Osteoblast (primary cell): Measurements from ENCODE around the gene RETREG2. TPM values are rescaled to one million over a fixed set of nuclear protein-coding genes. Genes with fewer than 3 reads are reported as not detected.

ENCODE experiments used
- DNase-seq: peaks from one replicate; pipeline ENCODE4 v3.0.0; 2011; ENCODE audit warnings: low spot score, mixed read lengths; ENCODE audit not compliant: insufficient read length; ENCODE audit errors: missing footprints
- H2AFZ ChIP-seq: 2 replicates; pipeline ENCODE4 v1.6.0; 2011; ENCODE audit warnings: mild to moderate bottlenecking, low read length
- H3K27ac ChIP-seq: 2 replicates; pipeline ENCODE4 v1.5.1; 2011; ENCODE audit warnings: mild to moderate bottlenecking, low read depth, low read length, moderate library complexity
- H3K27me3 ChIP-seq: 2 replicates; pipeline ENCODE4 v1.6.0; 2012; ENCODE audit warnings: mild to moderate bottlenecking, control low read depth, inconsistent platforms, low read length, moderate library complexity; ENCODE audit not compliant: insufficient read depth
- H3K36me3 ChIP-seq: 2 replicates; pipeline ENCODE4 v1.5.1; 2011; ENCODE audit warnings: mild to moderate bottlenecking, low read length, control low read depth, moderate library complexity; ENCODE audit not compliant: insufficient read depth
- H3K4me1 ChIP-seq: 2 replicates; pipeline ENCODE4 v1.5.1; 2011; ENCODE audit warnings: mild to moderate bottlenecking, low read length, control low read depth, moderate library complexity; ENCODE audit not compliant: insufficient read depth
- H3K4me2 ChIP-seq: 2 replicates; pipeline ENCODE4 v1.6.0; 2011; ENCODE audit warnings: mild to moderate bottlenecking, low read length; ENCODE audit not compliant: insufficient read depth
- H3K4me3 ChIP-seq: fragments of 200-600 bp; sonication (generic); 3 replicates; pipeline ENCODE4 v1.5.1; 2012; ENCODE audit warnings: mild to moderate bottlenecking, low read length, inconsistent platforms; ENCODE audit not compliant: insufficient read depth
- H3K79me2 ChIP-seq: 2 replicates; pipeline ENCODE4 v1.6.0; 2012; ENCODE audit warnings: mild to moderate bottlenecking, low read length, control low read depth, inconsistent platforms; ENCODE audit not compliant: insufficient read depth
- H3K9me3 ChIP-seq: 2 replicates; pipeline ENCODE4 v1.5.1; 2011; ENCODE audit warnings: low read depth, low read length, control low read depth
- H4K20me1 ChIP-seq: 2 replicates; pipeline ENCODE4 v1.6.0; 2012; ENCODE audit warnings: mild to moderate bottlenecking, low read length, control low read depth; ENCODE audit not compliant: insufficient read depth
- total RNA-seq: library from RNA; depleted of rRNA; stranded (reverse); fragments of >200 nt; gene quantifications from 2 replicates; pipeline ENCODE4 v1.2.3, GENCODE V29; 2012
- TF ChIP-seq, protein P1 (sequence below): IDR thresholded peaks from 2 replicates; pipeline ENCODE4 v1.5.1; 2011; ENCODE audit warnings: mild to moderate bottlenecking, low read depth, low read length, moderate library complexity; ENCODE audit errors: extremely low read depth

The RETREG2 gene
- total RNA-seq, 1 donor = 121 TPM

DNA sequence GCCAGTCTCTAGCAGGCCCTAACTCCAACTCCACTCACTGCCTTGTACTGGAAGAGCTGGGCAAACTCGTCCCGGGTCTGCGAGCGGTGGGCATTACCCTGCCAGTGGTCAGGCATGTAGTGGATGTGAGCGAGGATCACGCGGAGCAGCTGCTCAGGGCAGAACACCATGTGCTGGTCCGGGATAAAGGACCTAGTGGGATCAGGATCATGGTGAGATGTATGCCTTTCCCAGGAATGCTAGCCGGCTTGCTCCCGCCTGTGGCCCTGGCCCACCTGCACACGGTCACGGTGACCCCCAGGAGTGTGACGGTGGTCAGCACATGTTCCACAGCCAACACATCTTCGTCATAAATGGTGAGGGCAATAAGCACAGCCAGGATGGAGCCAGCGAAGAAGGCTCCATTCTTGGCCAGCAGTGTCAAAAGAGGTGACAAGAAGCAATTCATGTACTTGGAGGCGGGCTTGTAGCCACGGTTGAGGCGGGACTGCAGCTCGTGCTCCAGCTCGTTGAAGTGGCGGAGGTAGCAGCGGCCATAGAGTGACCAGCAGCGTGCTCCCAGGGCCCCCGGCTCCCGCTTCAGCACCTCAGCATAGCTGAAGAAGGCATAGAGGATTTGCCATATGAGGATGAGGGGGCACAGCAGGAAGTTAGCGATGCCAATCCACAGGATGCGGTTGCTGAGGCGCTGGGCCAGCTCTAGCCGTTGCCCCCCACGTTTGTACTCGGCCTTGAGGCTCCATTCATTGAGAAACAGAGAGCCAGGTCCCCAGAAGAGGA, 45.9 kb downstream of the RETREG2 start:
- Histone ChIP-seq H2AFZ (no peak overlapping the region), H3K4me2 (no peak overlapping the region), H3K27ac (no peak overlapping the region), H3K36me3 (peaks cover 57% of the 10 kb centered on the region), H3K27me3 (no peaks in the 10 kb centered on the region), H3K9me3 (no peaks in the 10 kb centered on the region), H4K20me1 (peaks cover 24% of the 10 kb centered on the region), H3K79me2 (peaks cover 26% of the 10 kb centered on the region), H3K4me1 (peaks cover 21% of the 10 kb centered on the region), H3K4me3 (no peak overlapping the region)
- TF ChIP-seq, protein P1, sequence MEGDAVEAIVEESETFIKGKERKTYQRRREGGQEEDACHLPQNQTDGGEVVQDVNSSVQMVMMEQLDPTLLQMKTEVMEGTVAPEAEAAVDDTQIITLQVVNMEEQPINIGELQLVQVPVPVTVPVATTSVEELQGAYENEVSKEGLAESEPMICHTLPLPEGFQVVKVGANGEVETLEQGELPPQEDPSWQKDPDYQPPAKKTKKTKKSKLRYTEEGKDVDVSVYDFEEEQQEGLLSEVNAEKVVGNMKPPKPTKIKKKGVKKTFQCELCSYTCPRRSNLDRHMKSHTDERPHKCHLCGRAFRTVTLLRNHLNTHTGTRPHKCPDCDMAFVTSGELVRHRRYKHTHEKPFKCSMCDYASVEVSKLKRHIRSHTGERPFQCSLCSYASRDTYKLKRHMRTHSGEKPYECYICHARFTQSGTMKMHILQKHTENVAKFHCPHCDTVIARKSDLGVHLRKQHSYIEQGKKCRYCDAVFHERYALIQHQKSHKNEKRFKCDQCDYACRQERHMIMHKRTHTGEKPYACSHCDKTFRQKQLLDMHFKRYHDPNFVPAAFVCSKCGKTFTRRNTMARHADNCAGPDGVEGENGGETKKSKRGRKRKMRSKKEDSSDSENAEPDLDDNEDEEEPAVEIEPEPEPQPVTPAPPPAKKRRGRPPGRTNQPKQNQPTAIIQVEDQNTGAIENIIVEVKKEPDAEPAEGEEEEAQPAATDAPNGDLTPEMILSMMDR = no peak
- peak; percentile 67 for DNase-seq

DNA sequence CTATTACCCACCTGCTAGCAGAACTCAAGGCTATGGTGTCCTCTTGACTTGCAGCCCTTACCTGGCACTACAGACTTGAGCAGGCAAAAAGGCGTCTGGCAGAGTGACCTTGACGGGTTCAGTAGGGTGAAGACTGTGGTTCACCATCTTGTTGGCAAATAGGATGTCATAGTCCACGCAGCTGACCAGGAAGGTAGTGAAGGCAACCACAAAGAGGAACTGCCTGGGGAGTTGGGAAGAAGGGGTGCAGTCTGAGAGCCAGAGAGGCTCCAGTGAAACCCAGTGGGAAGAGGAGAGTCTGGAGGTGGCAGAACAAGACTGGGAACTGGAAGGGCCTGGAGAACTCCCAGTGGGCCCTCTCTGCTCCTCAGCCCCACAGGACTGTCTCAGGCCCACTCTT, 47.3 kb downstream of the RETREG2 start:
- Histone ChIP-seq H3K79me2 (peaks cover 28% of the 10 kb centered on the region), H3K4me2 (no peak overlapping the region), H4K20me1 (peaks cover 20% of the 10 kb centered on the region), H3K4me1 (peaks cover 18% of the 10 kb centered on the region), H3K9me3 (no peaks in the 10 kb centered on the region), H2AFZ (no peak overlapping the region), H3K36me3 (peaks cover 49% of the 10 kb centered on the region), H3K27ac (no peak overlapping the region), H3K4me3 (no peak overlapping the region), H3K27me3 (no peaks in the 10 kb centered on the region)
- DNase-seq = no peak
- TF ChIP-seq, protein P1 = no peak

- no peaks in the 10 kb centered on the region for H3K9me3 ChIP-seq
- TF ChIP-seq, protein P1 = no peak
- peaks cover 41% of the 10 kb centered on the region for H3K79me2 ChIP-seq
- peak overlapping the region; percentile 97 for H3K4me3 ChIP-seq
- no peaks in the 10 kb centered on the region for H3K27me3 ChIP-seq
- H3K27ac ChIP-seq = peak overlapping the region; percentile 85
- peak; percentile 92 for DNase-seq
- peak overlapping the region; percentile 86 for H2AFZ ChIP-seq
- peaks cover 20% of the 10 kb centered on the region for H4K20me1 ChIP-seq
- H3K4me1 ChIP-seq = peaks cover 20% of the 10 kb centered on the region
- H3K36me3 ChIP-seq = peaks cover 42% of the 10 kb centered on the region
- H3K4me2 ChIP-seq = peak overlapping the region; percentile 100
Observed at GRCh38 chr2:219228041-219228910, 50.2 kb downstream of the RETREG2 start.

GRCh38 chr2:219228911-219229304, 50.8 kb downstream of the RETREG2 start:
- Histone ChIP-seq H3K4me1 (peaks cover 20% of the 10 kb centered on the region), H4K20me1 (peaks cover 17% of the 10 kb centered on the region), H3K27me3 (no peaks in the 10 kb centered on the region), H3K36me3 (peaks cover 42% of the 10 kb centered on the region), H3K79me2 (peaks cover 41% of the 10 kb centered on the region), H3K4me3 (peak overlapping the region; percentile 97), H2AFZ (peak overlapping the region; percentile 86), H3K9me3 (no peaks in the 10 kb centered on the region), H3K27ac (peak overlapping the region; percentile 85), H3K4me2 (peak overlapping the region; percentile 100)
- TF ChIP-seq, protein P1 = no peak
- no peak for DNase-seq
